Common myeloid progenitor, CD34-positive (primary cell): ENCODE measurements around the gene NDUFAF7.
"Not testable (repeated sequence)": the region's sequence is repeated elsewhere in the genome, so short reads cannot be mapped to it uniquely, and the experiment has no call there.

Experiments
- CTCF ChIA-PET: fragments of 350-600 bp; sonication (Branson Sonifier 250); formaldehyde crosslinking; loops from one replicate; lab custom pipeline; 2021; ENCODE audit warnings: antibody characterized with exemption; lab: Charles Lee
- POLR2A ChIA-PET: fragments of 350-600 bp; sonication (Branson Sonifier 250); formaldehyde crosslinking; loops from one replicate; lab custom pipeline; 2021; ENCODE audit warnings: antibody characterized with exemption; lab: Charles Lee
- DNase-seq, 3 donors: peaks; one replicate each; pipeline versions ENCODE4 v3.0.0 to v3.0.0-alpha.2; 2013
- H3K27ac ChIP-seq, 2 experiments: 1 replicate in 1 of 2; 2 replicates in 1 of 2; pipeline ENCODE4 v1.7.0; 2013; ENCODE audit warnings: inconsistent platforms in 2 of 2, low read length in 2 of 2, mild to moderate bottlenecking in 2 of 2, low read depth in 1 of 2, moderate library complexity in 1 of 2; ENCODE audit not compliant: severe bottlenecking in 2 of 2, insufficient read depth in 1 of 2, poor library complexity in 1 of 2
- H3K27me3 ChIP-seq, 5 experiments: replicated peaks in 2 of 5; 1 replicate in 3 of 5; 2 replicates in 2 of 5; pipeline versions ENCODE4 v1.6.1 to v1.7.0; 2013; ENCODE audit warnings: low read length in 4 of 5, mild to moderate bottlenecking in 2 of 5, moderate library complexity in 2 of 5, inconsistent platforms in 1 of 5; ENCODE audit not compliant: insufficient read depth in 5 of 5, control insufficient read depth in 4 of 5
- H3K36me3 ChIP-seq, 4 experiments: 1 replicate in 2 of 4; 2 replicates in 2 of 4; pipeline versions ENCODE4 v1.6.1 to v1.7.0; 2013; ENCODE audit warnings: low read length in 3 of 4, control low read depth in 1 of 4, mild to moderate bottlenecking in 1 of 4; ENCODE audit not compliant: control insufficient read depth in 4 of 4, insufficient read depth in 4 of 4
- H3K4me1 ChIP-seq, 4 experiments: 1 replicate in 3 of 4; 2 replicates in 1 of 4; pipeline versions ENCODE4 v1.6.1 to v1.7.1; 2013; ENCODE audit warnings: low read length in 3 of 4, mild to moderate bottlenecking in 3 of 4, control low read depth in 1 of 4, inconsistent platforms in 1 of 4, moderate library complexity in 1 of 4; ENCODE audit not compliant: control insufficient read depth in 4 of 4, insufficient read depth in 4 of 4; ENCODE audit errors: control extremely low read depth in 1 of 4
- H3K4me3 ChIP-seq, 7 experiments: 1 replicate in 4 of 7; 2 replicates in 3 of 7; pipeline versions ENCODE4 v1.5.1 to v1.7.0; 2013; ENCODE audit warnings: mild to moderate bottlenecking in 7 of 7, low read length in 6 of 7, moderate library complexity in 6 of 7, inconsistent platforms in 2 of 7, low read depth in 2 of 7, control low read depth in 1 of 7; ENCODE audit not compliant: insufficient read depth in 4 of 7, control insufficient read depth in 1 of 7; ENCODE audit errors: extremely low read depth in 1 of 7
- H3K9me3 ChIP-seq, 5 experiments: 1 replicate in 4 of 5; 2 replicates in 1 of 5; pipeline versions ENCODE4 v1.6.1 to v1.7.1; 2013; ENCODE audit warnings: low read length in 4 of 5, mild to moderate bottlenecking in 2 of 5, inconsistent platforms in 1 of 5, low read depth in 1 of 5, moderate library complexity in 1 of 5; ENCODE audit not compliant: control insufficient read depth in 4 of 5, insufficient read depth in 2 of 5; ENCODE audit errors: control extremely low read depth in 1 of 5
- WGBS: methylation state at CpG from one replicate; pipeline ENCODE4 v1.1.5; 2013; ENCODE audit not compliant: insufficient coverage; 5-methylcytosine and 5-hydroxymethylcytosine counted together

Gene NDUFAF7

DNA sequence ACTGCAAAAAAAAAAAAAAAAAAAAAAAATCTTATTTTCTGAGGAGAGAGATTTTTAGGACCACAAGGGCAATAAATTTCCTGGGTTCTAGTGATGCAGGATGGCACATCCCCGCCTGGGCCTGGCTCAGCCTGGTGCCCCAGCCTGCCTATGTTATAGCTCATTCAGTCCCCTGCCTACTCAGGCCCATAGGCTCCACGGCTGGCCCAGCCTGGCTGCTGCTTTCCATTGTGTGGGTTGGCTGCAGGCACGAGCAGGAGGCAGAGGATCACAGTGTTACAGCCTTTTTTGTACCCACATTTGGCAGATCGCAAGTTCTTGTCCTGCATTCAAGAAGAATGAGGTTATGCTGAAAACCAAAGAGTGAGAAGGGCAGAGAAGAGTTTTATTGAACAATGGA lies 40.2 kb upstream of the NDUFAF7 start:
- DNase-seq = no peak
- Histone ChIP-seq H3K9me3 (no peaks in the 10 kb centered on the region), H3K36me3 (no peaks in the 10 kb centered on the region), H3K4me3 (no peak overlapping the region), H3K27ac (no peak overlapping the region), H3K27me3 (peaks cover 0 to 2% (median 0%) of the 10 kb centered on the region in 5 experiments), H3K4me1 (peaks cover 0 to 5% (median 4%) of the 10 kb centered on the region in 4 experiments)
- 97% methylated on average over 4 of the region's 4 CpGs for WGBS
- ChIA-PET CTCF (interaction anchor here (1.0 to 2.3 kb wide), 2 partner anchors 12 to 23 kb away, joined by 3 to 9 read pairs; no protein-coding TSS in a partner anchor), POLR2A (interaction anchor here (0.7 kb wide), 1 partner anchor 41 kb away, joined by 4 read pairs; no protein-coding TSS in a partner anchor)

DNA sequence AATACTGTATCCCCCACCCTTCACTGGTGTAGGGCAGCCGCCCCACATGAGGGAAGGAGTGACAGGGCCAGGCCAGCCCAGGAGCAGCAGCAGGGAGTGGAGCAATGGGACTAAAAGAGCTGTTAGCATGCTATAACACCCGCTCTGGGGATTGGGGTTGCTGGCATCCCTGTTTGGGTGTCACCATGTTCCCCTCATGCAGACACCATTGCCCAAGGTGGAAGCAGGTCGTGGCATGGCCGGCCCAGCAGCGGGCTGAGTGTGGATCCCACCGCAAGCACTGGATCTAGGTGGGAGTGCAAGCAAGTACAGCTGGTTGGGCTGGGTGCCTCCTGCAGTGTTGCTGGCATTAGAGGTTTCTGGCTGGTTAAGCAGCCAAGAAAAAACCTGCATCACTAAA lies 39.7 kb upstream of the NDUFAF7 start:
- 100% methylated on average over 5 of the region's 6 CpGs for WGBS
- Histone ChIP-seq H3K4me3 (no peak overlapping the region), H3K27ac (no peak overlapping the region), H3K36me3 (no peaks in the 10 kb centered on the region), H3K4me1 (peaks cover 0 to 6% (median 5%) of the 10 kb centered on the region in 4 experiments), H3K27me3 (no peaks in the 10 kb centered on the region), H3K9me3 (no peaks in the 10 kb centered on the region)
- CTCF ChIA-PET = interaction anchor here (0.6 to 1.0 kb wide), 2 partner anchors 12 to 57 kb away, joined by 3 read pairs; no protein-coding TSS in a partner anchor
- POLR2A ChIA-PET = interaction anchor here (0.7 kb wide), 1 partner anchor 40 kb away, joined by 4 read pairs; no protein-coding TSS in a partner anchor
- DNase-seq = no peak

DNA sequence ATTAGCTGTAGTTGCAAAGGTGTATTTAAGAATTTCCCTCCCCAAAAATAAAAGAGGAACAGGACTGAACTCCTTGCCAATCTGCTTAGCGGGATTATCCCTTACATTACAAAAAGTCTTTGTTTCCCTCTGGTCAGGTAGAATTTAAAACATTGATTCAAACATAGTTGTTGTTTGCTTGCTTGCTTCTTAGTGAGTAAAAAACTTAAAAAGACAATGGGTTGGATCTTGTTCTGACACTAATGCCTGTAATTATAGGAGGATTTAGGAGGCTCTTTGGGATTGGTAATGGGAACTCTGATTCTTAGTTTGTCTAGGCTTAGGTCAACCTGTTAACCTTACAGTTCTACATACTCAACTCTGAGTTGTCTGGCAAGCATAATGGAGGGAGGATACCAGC lies 38.9 kb upstream of the NDUFAF7 start:
- POLR2A ChIA-PET = no interaction called here

DNA sequence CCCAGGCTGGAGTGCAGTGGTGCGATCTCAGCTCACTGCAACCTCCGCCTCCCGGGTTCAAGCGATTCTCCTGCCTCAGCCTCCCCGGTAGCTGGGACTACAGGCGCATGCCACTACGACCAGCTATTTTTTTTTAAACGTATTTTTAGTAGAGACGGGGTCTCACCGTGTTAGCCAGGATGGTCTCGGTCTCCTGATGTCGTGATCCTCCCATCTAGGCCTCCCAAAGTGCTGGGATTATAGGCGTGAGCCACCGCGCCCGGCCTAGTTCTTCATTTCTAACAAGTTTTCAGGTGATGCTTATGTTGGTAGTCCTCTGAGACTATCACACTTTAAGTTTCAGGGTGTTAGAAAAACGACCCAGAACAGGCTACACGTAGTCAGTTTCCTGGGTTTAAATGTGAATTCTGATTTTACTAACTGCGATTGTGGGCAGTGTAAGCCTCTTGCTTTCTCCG lies 35.6 kb upstream of the NDUFAF7 start:
- H3K9me3 ChIP-seq, H3K27me3 ChIP-seq, POLR2A ChIA-PET, CTCF ChIA-PET, DNase-seq: not testable (repeated sequence)
- H3K4me3 ChIP-seq = peak overlapping the region in 6 of 7 experiments; percentile 63 to 89 (median 80)
- 84% methylated on average over 14 of the region's 20 CpGs for WGBS
- peak overlapping the region; percentile 84 to 87 for H3K27ac ChIP-seq
- H3K36me3 ChIP-seq = peaks cover 4 to 16% (median 5%) of the 10 kb centered on the region in 4 experiments
- H3K4me1 ChIP-seq = peaks cover 6 to 21% (median 13%) of the 10 kb centered on the region in 4 experiments

More for the DNA sequence above, 38.9 kb upstream of the NDUFAF7 start:
- Histone ChIP-seq H3K27ac (no peak overlapping the region), H3K9me3 (no peaks in the 10 kb centered on the region), H3K36me3 (no peaks in the 10 kb centered on the region), H3K4me1 (peaks cover 7 to 14% (median 11%) of the 10 kb centered on the region in 4 experiments), H3K27me3 (no peaks in the 10 kb centered on the region), H3K4me3 (no peak overlapping the region)
- DNase-seq = no peak
- no CpG with 5 or more reads among the region's 1 CpG for WGBS
- CTCF ChIA-PET = no interaction called here

DNA sequence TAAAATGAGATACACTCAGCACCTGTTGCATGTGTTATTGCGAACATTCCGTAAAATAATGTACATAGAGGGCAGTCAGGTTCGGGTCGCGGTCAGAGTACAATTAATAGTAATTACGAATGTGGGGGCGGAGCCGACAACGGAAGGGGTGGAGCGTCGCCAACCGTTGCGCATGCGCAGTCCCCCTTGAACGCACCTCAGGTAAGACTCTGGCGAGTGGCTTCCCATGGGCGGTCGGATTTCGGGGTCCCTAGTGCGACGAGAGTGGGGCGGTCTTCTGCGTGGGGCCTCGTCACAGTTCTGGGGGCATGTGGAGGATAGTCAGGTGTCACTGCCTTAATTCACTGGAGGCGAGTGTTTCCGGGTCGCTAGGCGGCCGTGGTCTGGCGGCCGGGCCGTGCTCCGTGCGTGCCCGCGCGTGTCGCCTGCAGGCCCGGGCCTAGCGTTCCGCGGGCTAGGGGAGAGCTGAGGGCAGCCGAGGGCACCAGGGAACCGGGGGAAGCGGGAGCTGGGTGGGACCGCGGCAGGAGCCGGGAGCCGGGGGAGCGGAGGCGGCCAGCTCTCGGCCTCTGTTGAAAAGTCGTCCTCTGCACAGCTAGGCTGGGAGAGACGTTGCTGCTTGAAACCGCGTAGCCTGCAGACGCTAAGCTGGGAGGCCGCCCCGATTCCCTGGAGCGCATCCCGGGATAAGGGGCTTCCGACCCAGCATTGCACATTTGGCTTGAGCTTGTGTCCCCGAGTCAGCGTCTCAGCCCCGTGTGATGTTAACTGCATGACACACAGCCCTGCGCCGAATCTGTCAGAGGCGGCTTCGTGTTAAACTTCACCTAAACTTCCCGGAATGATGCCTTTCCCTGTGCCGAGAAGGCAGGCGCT lies 34.9 kb upstream of the NDUFAF7 start, which contains the start of gene CEBPZOS:
Gene CEBPZOS, plus strand, starts transcription at position 177 of the 876 bp plus-strand sequence. CDS start 3,209 bp downstream, outside the sequence.
- peak within 1 kb of the TSS; percentile 84 to 87 for H3K27ac ChIP-seq
- peak within 1 kb of the TSS; percentile 58 to 89 (median 79) for H3K4me3 ChIP-seq
- WGBS = under 1% methylated on average over 70 of the region's 72 CpGs
- peaks cover 6 to 26% (median 14%) of the 10 kb centered on the region in 4 experiments for H3K4me1 ChIP-seq
- POLR2A ChIA-PET = no interaction called here
- CTCF ChIA-PET = interaction anchor here (1.4 to 1.6 kb wide), 2 partner anchors 12 to 27 kb away, joined by 3 to 4 read pairs; no protein-coding TSS in a partner anchor
- DNase-seq = peak; percentile 85 to 91 (median 90)
- H3K27me3 ChIP-seq = no peaks in the 10 kb centered on the region
- peaks cover 4 to 22% (median 6%) of the 10 kb centered on the region in 4 experiments for H3K36me3 ChIP-seq
- no peaks in the 10 kb centered on the region for H3K9me3 ChIP-seq

DNA sequence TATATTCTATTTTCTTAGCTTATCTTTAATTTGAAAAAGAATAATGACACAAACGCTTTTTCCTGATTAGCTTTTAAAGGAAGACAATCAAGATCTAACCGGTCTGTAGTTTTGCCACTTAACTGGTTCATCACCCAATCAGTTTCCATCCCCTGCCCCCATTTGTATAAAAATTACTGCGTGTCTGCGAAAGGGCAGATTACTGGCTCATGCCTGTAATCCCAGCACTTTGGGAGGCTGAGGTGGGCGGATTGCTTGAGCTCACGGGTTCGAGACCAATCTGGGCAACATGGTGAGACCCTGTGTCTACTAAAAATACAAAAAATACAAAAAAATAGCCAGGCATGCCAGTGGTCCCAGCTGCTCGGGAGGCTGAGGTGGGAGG lies 32.8 kb upstream of the NDUFAF7 start:
- WGBS = 100% methylated on average over 4 of the region's 8 CpGs
- no peak for DNase-seq
- POLR2A ChIA-PET = no interaction called here
- Histone ChIP-seq H3K36me3 (peaks cover 8 to 34% (median 15%) of the 10 kb centered on the region in 4 experiments), H3K4me3 (no peak overlapping the region), H3K9me3 (peaks cover 0 to 3% (median 0%) of the 10 kb centered on the region in 5 experiments), H3K27me3 (no peaks in the 10 kb centered on the region), H3K4me1 (peaks cover 6 to 34% (median 18%) of the 10 kb centered on the region in 4 experiments), H3K27ac (no peak overlapping the region)
- CTCF ChIA-PET = interaction anchor here (1.0 to 3.7 kb wide), 2 partner anchors 30 to 33 kb away, joined by 3 to 9 read pairs; partner anchors contain the start of genes CEBPZ and NDUFAF7
